GM19099 (cell line): Measurements from ENCODE around the gene CYFIP2.

Source experiments
- POLR2A ChIP-seq: IDR thresholded peaks from 3 replicates; pipeline ENCODE4 v1.6.1; 2011; ENCODE audit warnings: low read depth; ENCODE audit not compliant: insufficient read length; ENCODE audit errors: extremely low read depth

CYFIP2 gene

DNA sequence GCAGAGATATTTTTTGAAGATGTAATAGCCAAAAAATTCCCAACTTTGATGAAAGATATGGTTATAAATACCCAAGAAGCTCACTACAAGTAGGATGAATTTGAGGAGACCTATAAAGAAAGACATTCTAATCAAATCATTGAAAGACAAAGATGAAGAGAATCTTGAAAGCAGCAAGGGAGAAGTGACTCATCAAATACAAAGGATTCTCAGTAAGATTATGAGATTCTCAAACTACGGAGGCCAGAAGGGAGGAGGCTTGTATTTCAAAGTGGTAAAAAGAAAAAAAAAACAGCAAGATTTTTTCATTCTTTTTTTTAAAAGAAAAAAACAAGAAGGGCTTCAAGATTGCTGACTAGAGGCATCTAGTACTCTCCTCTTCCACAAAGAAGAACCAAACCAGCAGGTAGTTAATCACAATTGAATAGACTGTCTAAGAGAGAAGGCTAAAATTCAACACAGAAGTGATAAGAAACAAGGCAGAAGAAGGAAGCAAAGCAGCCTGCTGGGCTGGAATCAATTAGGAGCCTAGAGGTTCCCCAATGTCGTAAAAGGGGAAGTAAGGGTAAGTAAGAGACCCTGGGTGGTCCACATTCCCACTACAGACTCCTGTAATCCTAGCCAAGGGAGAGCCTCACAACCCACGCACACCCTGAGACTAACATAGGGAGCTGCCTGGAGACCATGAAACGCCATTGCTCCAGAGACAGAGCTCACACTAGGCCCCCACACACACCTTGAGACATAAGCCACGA, 135.0 kb downstream of the CYFIP2 start:
- no peak for TF ChIP-seq POLR2A

DNA sequence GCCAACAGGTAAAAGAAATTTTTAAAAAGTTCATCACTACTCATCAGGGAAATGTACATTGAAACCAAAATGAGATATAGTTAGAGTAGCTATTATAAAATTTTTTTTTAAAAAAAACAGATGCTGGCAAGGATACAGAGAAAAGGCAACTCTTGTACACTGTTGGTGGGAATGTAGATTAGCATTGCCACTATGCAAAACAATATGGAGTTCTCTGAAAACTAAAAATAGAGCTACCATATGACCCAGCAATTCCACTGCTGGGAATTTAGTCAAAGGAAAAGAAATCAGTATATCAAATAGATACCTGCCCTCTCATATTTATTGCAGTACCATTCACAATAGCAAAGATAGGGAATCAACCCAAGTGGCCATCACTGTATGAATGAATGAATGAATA, 149.9 kb downstream of the CYFIP2 start:
- no peak for TF ChIP-seq POLR2A

- no peak for TF ChIP-seq POLR2A
Observed at GRCh38 chr5:157431544-157432200, 165.7 kb downstream of the CYFIP2 start.

- no peak for TF ChIP-seq POLR2A
Observed at GRCh38 chr5:157434096-157434495, 168.2 kb downstream of the CYFIP2 start.

DNA sequence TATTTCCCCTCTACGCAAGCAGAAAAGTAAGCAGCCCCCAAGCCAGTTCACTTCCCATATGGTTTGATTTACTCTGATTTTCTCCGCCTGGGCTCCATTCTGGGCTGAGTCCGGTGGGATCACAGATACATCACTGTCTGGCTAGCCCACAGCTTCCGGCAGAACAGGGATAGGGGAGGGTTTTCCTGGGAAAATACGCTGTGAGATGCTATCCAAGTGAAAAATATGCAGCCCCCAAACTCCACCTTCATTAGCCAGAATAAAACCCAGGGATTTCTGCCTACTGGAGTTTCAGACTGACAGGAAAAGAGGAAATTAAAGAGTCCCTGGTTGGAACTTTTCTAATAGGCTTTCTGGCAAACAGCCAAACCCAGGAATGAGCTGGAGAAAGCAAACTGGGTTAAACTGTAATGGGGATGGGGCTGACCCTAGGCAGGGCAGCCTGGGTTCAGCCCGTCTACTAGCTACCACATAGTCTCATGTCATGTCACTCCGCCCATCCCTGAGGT, 177.2 kb downstream of the CYFIP2 start:
- no peak for TF ChIP-seq POLR2A

- no peak for TF ChIP-seq POLR2A
Observed at GRCh38 chr5:157444224-157444623, 178.3 kb downstream of the CYFIP2 start.
